ENCODE measurements around the gene QRICH2.
"Not testable (repeated sequence)": the region's sequence is repeated elsewhere in the genome, so short reads cannot be mapped to it uniquely, and the experiment has no call there.

QRICH2 gene

DNA sequence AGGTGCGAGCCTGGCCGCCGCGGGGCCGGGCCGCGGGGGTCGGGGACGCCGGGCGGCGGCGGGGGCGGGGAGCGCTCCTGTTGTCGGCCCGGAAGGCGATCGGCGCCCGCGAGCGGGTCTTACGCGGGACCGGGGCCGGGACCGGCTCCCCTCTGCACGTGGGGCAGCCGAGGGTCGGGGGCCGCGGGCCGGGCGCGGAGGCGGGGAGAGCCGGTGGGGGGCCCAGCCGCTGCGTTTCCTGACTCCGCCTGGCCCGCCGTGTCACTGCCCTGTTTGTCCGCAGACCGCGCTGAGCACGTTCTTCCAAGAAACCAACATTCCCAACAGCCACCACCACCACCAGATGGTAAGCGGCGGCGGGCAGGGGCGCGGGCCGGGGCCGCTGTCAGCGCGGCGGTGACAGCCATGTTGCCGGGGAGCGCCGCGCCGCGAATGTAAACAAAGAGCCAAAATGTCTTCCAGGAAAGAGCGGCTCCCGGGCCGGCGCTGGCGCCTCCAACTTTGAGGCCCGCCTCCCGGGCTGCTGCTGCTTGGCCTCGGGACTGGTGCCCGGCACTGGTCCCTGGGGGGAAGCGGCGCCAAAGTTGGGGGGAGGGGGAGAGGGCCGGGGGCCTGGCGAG, 42.3 kb downstream of the QRICH2 start:
- DNase-seq, result peak; percentile 69

- DNase-seq, result peak; percentile 99
Observed at GRCh38 chr17:76264755-76265623, 43.1 kb downstream of the QRICH2 start, which contains the start of gene UBALD2. UBALD2 (plus strand) TSS chr17:76265348; CDS start chr17:76265506, 158 bp downstream.

DNA sequence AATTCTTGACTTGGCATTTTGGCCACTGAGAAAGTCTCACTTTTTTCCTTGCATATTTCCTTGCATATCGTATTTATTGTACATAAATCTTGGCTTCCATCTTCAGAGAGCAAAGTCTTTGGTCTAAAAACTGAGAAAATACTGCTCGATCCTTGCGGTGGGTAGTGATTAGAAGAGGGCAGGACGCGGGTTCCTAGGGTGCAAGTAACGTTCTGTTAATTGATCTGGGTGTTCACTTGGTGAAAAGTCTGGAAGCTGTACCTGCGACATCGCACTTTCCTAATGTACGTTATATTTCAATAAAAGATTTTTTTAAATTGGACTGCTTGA, 43.7 kb downstream of the QRICH2 start:
- no peak for DNase-seq

DNA sequence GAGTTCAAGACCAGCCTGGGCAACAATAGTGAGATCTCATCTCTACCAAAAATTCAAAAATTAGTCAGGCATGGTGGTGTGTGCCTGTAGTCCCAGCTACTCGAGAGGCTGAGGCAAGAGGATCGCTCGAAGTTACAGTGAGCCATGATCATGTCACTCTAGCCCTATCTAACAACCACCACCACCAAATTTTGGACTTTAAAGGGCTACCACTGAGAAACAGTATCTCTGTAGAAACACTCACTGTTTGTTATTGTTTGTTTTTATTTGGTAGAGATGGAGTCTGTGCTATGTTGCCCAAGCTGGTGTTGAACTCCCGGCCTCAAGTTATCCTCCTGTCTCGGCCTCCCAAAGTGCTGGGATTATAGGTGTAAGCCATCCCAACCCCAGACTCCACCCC, 44.2 kb downstream of the QRICH2 start:
- DNase-seq, result no peak

GRCh38 chr17:76262732-76263344, 45.2 kb downstream of the QRICH2 start:
- DNase-seq, result no peak

GRCh38 chr17:76261421-76262215, 46.5 kb downstream of the QRICH2 start:
- no peak for DNase-seq

- DNase-seq, result no peak
Observed at GRCh38 chr17:76260669-76261068, 47.4 kb downstream of the QRICH2 start.

- no peak for DNase-seq
Observed at GRCh38 chr17:76260220-76260619, 47.9 kb downstream of the QRICH2 start.

DNA sequence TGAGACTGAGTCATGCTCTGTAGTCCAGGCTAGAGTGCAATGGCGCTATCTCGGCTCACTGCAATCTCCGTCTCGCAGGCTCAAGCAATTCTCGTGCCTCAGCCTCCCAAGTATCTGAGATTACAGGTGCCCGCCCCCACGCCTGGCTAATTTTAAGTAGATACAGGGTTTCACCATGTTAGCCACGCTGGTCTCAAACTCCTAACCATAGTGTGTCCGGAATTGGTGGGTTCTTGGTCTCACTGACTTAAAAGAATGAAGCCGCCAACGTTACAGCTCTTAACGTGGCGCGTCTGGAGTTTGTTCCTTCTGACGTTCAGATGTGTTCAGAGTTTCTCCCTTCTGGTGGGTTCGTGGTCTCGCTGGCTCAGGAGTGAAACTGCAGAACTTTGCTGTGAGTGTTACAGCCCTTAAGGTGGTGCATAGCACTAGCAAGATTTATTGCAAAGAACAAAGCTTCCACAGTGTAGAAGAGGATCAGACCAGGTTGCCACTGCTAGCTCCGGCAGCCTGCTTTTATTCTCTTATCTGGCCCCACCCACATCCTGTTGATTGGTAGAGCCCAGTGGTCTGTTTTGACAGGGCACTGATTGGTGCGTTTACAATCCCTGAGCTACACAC, 51.5 kb downstream of the QRICH2 start:
- DNase-seq, result not testable (repeated sequence)

GRCh38 chr17:76255801-76256429, 52.2 kb downstream of the QRICH2 start:
- DNase-seq, result no peak

DNA sequence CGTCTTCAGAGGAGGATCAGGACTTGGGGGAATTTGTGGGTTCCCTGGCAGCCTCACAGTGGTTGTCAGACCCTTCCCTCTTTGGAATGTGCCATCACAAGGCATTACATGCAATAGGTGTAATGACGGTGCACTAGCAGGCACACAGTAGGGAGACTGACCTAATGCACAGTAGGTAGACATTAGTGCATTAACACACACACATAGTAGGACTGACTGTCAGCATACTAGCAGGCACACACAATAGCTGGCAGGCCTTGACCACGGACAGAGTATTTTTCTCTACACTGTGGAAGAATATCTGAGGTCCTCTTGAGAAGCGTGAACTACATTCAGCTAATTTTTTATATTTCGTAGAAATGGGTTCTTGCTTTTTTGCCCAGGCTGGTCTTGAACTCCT, 53.8 kb downstream of the QRICH2 start:
- DNase-seq, result no peak

GRCh38 chr17:76253841-76254240, 54.2 kb downstream of the QRICH2 start:
- no peak for DNase-seq

DNA sequence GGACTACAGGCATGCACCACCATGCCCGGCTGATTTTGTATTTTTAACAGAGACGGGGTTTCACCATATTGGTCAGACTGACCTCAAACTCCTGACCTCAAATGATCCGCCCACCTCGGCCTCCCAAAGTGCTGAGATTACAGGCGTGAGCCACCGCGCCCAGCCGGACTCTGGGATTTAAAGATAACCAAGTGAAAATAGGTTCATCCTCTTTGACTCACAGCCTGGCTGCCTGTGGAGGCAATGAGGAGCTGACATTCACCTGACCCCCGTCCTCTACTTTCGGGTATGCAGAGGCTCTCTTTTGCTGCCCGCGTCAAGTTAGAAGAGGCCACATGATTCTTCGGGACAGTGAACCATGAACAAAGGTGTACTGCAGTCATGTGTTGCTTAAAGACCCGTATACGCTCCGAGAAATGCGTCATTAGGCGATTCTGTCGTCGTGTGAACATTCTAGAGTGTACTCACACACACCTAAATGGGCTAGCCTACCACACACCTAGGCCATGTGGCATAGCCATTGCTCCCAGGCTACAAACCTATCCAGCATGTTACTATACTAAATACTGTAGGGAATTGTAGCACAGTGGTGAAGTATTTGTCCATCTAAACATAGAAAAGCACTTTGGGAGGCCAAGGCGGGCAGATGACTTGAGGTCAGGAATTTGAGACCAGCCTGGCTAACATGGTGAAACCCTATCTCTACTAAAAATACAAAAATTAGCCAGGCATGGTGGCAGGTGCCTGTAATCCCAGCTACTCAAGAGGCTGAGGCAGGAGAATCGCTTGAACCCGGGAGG, 54.9 kb downstream of the QRICH2 start:
- not testable (repeated sequence) for DNase-seq

DNA sequence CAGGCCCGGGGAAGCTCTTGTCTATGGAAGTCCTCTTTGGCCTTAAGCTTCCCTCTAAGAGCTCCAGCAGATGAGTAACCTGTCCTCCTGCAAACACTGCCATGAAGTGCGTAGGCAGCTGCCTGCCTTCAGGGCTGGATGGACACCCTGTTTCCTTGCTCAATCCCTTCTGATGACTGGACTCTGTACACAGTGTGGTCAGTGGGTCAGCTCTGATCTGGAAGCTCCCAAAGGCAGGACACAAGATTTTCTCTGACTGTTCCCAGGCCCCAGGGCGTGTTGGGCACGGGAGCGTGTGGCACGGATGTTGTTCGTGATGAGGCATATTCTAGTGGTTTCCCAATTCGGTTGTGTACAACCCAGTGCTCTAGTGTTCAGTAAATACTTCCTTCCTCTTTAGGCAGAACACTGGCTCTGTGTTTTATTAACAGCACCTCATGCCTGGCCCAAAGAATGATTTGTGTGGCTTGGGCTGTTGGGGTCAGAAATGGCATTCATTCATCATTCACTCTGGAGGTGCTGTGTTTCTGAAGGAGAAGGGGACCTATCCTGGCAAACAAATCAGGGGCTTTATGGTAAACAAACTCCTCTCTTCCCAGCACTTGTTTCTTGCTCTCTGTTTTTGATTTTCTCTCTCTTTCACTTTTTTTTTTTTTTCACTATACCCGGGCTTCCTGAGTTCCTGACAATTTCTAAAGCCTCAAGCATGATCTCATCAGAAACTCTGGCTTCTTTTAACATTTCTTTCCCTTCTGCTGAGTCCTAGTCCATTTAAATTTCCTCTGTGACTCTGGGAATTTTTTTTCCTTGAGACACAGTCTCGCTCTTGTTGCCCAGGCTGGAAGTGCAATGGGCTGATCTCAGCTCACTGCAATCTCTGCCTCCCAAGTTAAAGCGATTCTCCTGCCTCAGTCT, 55.8 kb downstream of the QRICH2 start:
- DNase-seq, result no peak

DNA sequence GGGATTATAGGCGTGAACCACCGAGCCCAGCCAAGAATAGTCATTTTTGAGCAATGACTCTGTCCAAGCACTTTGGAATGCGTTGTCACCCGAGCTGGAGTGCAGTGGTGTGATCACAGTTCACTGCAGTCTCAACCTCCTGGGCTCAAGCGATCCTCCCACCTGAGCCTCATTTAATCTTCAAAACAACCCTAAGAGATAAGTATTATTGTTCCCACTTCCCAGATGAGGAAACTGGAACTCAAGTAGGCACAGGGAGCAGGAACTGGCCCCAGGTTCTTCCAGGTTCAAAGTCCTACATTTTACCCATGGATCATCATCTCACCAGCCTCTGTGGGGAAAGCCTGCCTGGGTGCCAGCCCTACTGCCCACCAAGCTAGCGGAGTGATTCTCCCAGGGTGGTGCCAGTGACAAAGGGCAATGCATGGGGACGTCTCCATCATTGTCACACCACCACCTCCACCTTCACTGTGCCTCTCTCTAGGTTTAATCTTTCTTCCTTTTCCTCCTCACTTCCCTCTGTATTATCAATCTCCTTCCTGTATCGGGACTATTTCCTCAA, 56.5 kb downstream of the QRICH2 start:
- DNase-seq, result no peak

DNA sequence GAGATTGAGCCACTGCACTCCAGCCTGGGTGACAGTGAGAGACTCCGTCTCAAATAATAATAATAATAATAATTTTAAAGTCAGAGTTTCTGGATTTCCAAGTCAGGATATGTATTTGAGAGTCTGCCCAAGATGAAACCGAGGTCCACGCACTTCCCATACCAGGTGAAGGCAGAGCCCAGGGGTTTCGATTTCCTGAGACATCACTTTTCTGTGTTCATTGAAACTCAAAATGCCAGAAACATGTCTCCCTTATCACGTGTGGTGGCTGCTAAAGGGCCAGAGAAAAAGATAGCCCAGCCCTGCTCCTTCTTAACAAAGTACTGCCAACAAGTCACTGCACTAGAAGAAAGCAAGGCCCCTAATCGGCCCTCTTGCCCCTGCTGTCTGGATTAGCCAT, 57.9 kb downstream of the QRICH2 start:
- DNase-seq, result no peak

DNA sequence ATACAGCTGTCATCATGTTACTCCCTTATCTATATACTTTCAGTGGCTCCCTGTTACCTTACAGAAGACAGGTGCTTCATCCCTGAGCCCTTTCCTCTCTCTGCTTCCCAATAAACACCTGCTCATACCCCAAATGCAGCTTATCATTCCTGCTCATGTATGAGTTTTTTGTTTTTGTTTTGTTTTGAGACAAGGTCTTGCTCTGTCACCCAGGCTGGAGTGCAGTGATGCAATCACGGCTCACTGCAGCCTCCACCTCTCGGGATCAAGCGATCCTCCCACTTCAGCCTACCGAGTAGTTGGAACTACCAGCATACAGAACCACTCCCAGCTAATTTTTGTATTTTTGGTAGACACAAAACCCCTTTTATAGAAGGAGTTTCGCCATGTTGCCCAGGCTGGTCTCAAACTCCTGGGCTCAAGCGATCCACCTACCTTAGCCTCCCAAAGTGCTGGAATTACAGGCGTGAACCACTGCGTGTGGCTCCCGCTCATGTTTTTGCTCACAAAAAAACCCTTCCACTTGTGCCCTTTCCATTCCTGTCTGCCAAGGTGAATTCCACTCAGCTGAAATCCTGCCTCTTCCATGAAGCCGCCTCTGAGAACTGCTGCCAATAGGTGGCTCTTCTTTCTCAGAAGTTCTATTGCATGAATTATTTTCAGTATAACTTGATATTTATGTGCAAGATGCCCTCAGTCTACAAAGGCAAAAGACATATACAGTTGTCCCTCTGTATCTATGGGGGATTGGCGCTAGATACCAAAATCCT, 59.9 kb downstream of the QRICH2 start:
- DNase-seq, result no peak

DNA sequence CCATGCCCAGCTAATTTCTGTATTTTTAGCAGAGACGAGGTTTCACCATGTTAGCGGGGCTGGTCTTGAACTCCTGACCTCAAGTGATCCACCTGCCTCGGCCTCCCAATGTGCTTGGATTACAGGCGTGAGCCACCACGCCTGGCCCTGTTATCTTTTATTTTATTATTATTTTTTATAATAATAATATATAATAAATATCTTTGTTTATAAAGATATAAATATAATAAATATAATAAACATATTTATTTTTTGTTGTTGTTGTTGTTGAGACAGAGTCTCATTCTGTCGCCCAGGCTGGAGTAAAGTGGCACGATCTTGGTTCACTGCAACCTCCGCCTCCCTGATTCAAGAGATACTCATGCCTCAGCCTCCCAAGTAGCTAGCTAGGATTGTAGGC, 60.8 kb downstream of the QRICH2 start:
- no peak for DNase-seq
